Erythroblast (primary cell): ENCODE results near the gene TSHB.

Source experiments
- GATA1 ChIP-seq: IDR thresholded peaks from 2 replicates; pipeline ENCODE4 v1.6.1; 2011; ENCODE audit warnings: low read depth, mild to moderate bottlenecking, control low read depth, low read length, moderate library complexity
- POLR2A ChIP-seq: IDR thresholded peaks from 2 replicates; pipeline ENCODE4 v1.6.1; 2011; ENCODE audit warnings: mild to moderate bottlenecking, low read length

DNA sequence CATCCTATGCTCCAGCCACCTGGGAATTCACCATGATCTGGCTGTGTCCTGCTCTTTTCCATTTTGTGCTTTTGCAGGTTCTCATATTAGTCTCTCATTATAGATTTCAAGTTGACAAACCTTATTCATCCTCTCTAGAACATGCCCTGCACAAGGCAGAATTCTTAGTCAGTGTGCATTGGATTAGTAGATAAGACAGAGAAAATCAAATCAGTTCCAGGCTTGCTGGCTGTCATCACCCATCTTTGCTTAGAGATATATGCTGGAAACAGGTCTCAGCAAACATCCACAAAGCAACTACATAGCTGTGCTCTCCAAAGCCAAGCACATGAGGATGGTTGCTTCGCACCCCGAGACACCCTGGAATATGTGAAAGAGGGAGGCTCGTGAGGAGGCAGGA lies 34.8 kb downstream of the TSHB start:
- TF ChIP-seq POLR2A (no peak), GATA1 (no peak)
